Mucosa of gallbladder (tissue), 1 donor: ENCODE measurements around the gene PURB. TPM values are rescaled to one million over a fixed set of nuclear protein-coding genes. Genes with fewer than 3 reads are reported as not detected.
"Not testable (repeated sequence)": the region's sequence is repeated elsewhere in the genome, so short reads cannot be mapped to it uniquely, and the experiment has no call there.

ENCODE experiments used
- DNase-seq: peaks from one replicate; pipeline ENCODE4 v3.0.0-alpha.2; 2020; ENCODE audit warnings: low spot score
- total RNA-seq: library from RNA; stranded (reverse); gene quantifications from one replicate; pipeline ENCODE4 v1.2.1, GENCODE V29; 2021
- donor health status: DM: no; HTN: no; CAD: no.

PURB gene
- 21.9 TPM for total RNA-seq

GRCh38 chr7:44885394-44886317, at the start of gene PURB:
Gene PURB (minus strand): TSS chr7:44885530. CDS start chr7:44885348, 182 bp downstream.
- DNase-seq: peak; percentile 95

GRCh38 chr7:44935016-44935415, 49.7 kb upstream of the PURB start:
- no peak for DNase-seq

- not testable (repeated sequence) for DNase-seq
These were observed 49.2 kb upstream of the PURB start for GRCh38 chr7:44934510-44934909.

- DNase-seq: no peak
These were observed 45.6 kb upstream of the PURB start for GRCh38 chr7:44930921-44931320.

GRCh38 chr7:44922351-44922694, 37.0 kb upstream of the PURB start:
- DNase-seq: no peak

GRCh38 chr7:44921607-44922350, 36.4 kb upstream of the PURB start:
- DNase-seq: peak; percentile 89

GRCh38 chr7:44920119-44920518, 34.8 kb upstream of the PURB start:
- no peak for DNase-seq

- no peak for DNase-seq
These were observed 32.7 kb upstream of the PURB start for GRCh38 chr7:44918029-44918428.

- no peak for DNase-seq
These were observed 32.1 kb upstream of the PURB start for GRCh38 chr7:44917465-44917864.

- DNase-seq: no peak
These were observed 29.8 kb upstream of the PURB start for GRCh38 chr7:44914992-44915607.

- no peak for DNase-seq
These were observed 27.5 kb upstream of the PURB start for GRCh38 chr7:44912775-44913347.

GRCh38 chr7:44911911-44912310, 26.6 kb upstream of the PURB start:
- no peak for DNase-seq

GRCh38 chr7:44909596-44910389, 24.5 kb upstream of the PURB start:
- DNase-seq: no peak

- no peak for DNase-seq
These were observed 21.6 kb upstream of the PURB start for GRCh38 chr7:44906965-44907364.

GRCh38 chr7:44905002-44905635, 19.8 kb upstream of the PURB start:
- DNase-seq: no peak

GRCh38 chr7:44899443-44899842, 14.1 kb upstream of the PURB start:
- DNase-seq: no peak

- DNase-seq: no peak
These were observed 12.7 kb upstream of the PURB start for GRCh38 chr7:44898039-44898438.

- no peak for DNase-seq
These were observed 12.0 kb upstream of the PURB start for GRCh38 chr7:44897309-44897708.

- no peak for DNase-seq
These were observed 9.7 kb upstream of the PURB start for GRCh38 chr7:44894888-44895580.

- no peak for DNase-seq
These were observed 8.4 kb upstream of the PURB start for GRCh38 chr7:44893710-44894234.
